Measurements from ENCODE around the gene ITPR2. TPM values are rescaled to one million over a fixed set of nuclear protein-coding genes. Genes with fewer than 3 reads are reported as not detected.

ITPR2 gene
- total RNA-seq, 4 donors from 2014 or later: 32.6 to 49.8 (median 39.9) TPM

DNA sequence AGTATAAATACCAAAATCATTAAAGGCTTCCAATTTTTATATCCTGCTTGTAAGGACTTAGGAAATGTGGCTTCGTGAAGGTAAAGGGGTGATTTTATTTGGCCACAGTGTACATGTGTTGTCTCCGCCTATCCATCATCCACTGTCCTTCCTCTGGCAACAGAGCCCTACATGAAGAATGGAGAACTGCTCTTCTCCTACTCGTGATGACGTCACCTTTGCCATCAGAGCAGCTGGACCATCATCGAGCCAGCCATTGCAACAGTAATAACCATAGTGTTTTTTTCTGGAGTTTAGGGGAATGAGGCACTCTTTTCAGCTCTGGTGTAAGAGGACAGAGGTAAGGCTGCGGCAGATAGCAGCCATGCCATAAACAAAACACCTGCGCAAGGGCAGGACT, 19.2 kb downstream of the ITPR2 start:
- 81 to 86% methylated on average over 7 of the region's 7 CpGs for WGBS, 2 donors
- Histone ChIP-seq H3K36me3 (no peaks in the 10 kb centered on the region), H3K9me3 (no peaks in the 10 kb centered on the region), H3K27ac (no peak overlapping the region), H3K27me3 (no peaks in the 10 kb centered on the region), H3K4me3 (no peak overlapping the region), H3K4me1 (peaks cover 0 to 13% (median 10%) of the 10 kb centered on the region in 4 donors)
- TF ChIP-seq POLR2A (IDR thresholded peaks at IDR 0.05): no peak
- TF ChIP-seq, protein P1, sequence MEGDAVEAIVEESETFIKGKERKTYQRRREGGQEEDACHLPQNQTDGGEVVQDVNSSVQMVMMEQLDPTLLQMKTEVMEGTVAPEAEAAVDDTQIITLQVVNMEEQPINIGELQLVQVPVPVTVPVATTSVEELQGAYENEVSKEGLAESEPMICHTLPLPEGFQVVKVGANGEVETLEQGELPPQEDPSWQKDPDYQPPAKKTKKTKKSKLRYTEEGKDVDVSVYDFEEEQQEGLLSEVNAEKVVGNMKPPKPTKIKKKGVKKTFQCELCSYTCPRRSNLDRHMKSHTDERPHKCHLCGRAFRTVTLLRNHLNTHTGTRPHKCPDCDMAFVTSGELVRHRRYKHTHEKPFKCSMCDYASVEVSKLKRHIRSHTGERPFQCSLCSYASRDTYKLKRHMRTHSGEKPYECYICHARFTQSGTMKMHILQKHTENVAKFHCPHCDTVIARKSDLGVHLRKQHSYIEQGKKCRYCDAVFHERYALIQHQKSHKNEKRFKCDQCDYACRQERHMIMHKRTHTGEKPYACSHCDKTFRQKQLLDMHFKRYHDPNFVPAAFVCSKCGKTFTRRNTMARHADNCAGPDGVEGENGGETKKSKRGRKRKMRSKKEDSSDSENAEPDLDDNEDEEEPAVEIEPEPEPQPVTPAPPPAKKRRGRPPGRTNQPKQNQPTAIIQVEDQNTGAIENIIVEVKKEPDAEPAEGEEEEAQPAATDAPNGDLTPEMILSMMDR (IDR thresholded peaks at IDR 0.05): no peak
- no peak for TF ChIP-seq EP300 (IDR thresholded peaks at IDR 0.05)
- no peak for DNase-seq (ENCODE audit: low spot score in 2 of 2)

DNA sequence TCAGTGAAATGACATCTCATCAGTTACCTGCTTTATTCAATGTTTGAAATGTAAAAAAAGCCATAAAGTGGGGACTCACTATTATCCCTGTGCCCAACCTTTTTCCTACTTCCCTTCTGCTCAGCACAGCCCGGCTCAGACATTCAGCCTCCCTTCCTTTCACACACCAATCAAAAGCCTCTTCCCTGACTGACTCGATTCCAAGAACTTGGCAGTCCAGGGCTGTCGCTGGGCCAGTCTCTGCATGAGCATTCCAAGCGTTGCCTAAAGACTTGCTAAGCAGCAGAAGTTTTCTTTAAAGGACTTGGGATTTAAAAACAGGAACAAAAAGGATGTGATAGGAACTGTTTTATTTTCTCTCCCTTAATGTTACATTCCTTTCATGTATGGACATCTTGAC, 22.7 kb downstream of the ITPR2 start:
- Histone ChIP-seq H3K4me3 (no peak overlapping the region), H3K36me3 (no peaks in the 10 kb centered on the region), H3K27me3 (no peaks in the 10 kb centered on the region), H3K27ac (peak overlapping the region in 3 of 4 donors; percentile 24 to 83 (median 64)), H3K9me3 (no peaks in the 10 kb centered on the region), H3K4me1 (peaks cover 0 to 13% (median 9%) of the 10 kb centered on the region in 4 donors)
- peak in 1 of 2 donors; percentile 17 for DNase-seq (ENCODE audit: low spot score in 2 of 2)
- WGBS, 2 donors: 16 to 22% methylated on average over 4 of the region's 4 CpGs
- TF ChIP-seq EP300 (IDR thresholded peaks at IDR 0.05): no peak
- TF ChIP-seq POLR2A (IDR thresholded peaks at IDR 0.05): no peak
- TF ChIP-seq, protein P1 (IDR thresholded peaks at IDR 0.05): no peak

DNA sequence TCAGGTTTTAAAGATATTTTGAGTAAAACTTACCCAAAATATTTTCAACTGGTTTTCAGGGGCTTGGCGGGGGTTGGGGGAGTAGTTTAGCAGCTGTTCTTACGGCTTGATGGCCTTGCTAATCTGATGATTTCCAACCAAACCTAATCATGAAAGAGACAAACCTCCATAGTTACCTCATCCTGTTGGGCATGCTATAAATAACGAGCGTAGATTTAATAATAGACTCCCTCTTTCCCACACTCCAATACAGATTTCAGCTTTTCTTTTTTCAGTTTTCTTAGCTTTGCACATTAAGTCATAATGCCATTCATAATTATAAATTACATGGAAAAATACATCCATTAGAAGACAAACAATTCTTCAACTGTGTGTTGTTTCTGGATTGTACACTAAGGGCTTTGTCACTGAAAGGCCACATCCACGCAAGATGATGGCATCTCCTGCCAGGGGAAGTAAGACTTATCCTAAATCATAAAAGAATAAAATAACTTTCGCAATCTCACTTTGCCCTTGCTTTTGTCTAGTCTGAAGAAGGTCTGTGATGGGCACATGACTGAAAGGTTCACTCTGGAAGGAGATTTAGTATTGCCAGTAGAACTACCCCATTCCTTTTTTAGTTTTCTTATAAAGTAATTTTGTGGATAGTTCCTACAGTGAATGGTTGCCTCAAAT, 23.2 kb downstream of the ITPR2 start:
- H3K36me3 ChIP-seq: no peaks in the 10 kb centered on the region
- TF ChIP-seq, protein P1 (IDR thresholded peaks at IDR 0.05): no peak
- TF ChIP-seq POLR2A (IDR thresholded peaks at IDR 0.05) (no peak), EP300 (IDR thresholded peaks at IDR 0.05) (no peak)
- no peaks in the 10 kb centered on the region for H3K27me3 ChIP-seq
- H3K27ac ChIP-seq: peak overlapping the region in 2 of 4 donors; percentile 64 to 83
- no peaks in the 10 kb centered on the region for H3K9me3 ChIP-seq
- no peak overlapping the region for H3K4me3 ChIP-seq
- H3K4me1 ChIP-seq: peaks cover 0 to 13% (median 9%) of the 10 kb centered on the region in 4 donors
- DNase-seq (ENCODE audit: low spot score in 2 of 2): no peak
- 64% methylated on average over 6 of the region's 6 CpGs for WGBS, 2 donors

DNA sequence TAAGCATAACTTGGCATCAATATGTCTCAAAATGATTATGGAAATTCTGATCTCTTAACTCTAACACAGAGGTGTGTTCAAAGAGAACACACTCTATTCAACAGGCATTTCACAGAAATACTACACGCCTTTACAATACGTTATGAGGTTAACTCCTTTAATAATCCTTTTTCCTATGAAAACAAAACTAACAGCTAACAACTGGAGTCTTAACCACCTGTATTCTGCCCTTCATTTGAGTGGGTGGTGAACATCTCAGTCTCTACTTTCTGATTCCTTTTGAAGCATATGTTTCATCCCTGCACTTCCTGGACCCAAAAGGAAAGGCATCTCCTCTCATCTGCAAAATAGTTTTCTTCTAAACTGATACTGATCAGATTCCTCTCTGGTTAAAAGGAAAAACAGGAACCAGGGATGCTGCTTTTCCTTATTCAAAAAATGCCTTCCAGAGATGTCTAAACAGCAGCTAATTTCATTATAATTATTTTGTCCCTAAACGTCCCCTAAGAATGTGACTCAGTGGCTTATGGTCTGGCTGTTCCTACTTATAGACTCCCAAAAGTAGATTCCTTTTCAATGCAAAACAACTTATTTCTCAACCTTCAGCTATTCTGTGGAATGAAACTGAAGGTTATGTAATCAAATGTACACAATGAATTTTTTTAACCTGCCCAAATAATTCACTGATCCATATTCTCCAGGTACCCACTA, 24.1 kb downstream of the ITPR2 start:
- H3K27me3 ChIP-seq: no peaks in the 10 kb centered on the region
- no peak for DNase-seq (ENCODE audit: low spot score in 2 of 2)
- TF ChIP-seq POLR2A (IDR thresholded peaks at IDR 0.05) (no peak), EP300 (IDR thresholded peaks at IDR 0.05) (no peak)
- TF ChIP-seq, protein P1 (IDR thresholded peaks at IDR 0.05): no peak
- H3K4me1 ChIP-seq: peaks cover 0 to 13% (median 9%) of the 10 kb centered on the region in 4 donors
- H3K36me3 ChIP-seq: no peaks in the 10 kb centered on the region
- H3K4me3 ChIP-seq: no peak overlapping the region
- 75% methylated on average over 3 of the region's 3 CpGs for WGBS, 2 donors
- H3K27ac ChIP-seq: peak overlapping the region in 2 of 4 donors; percentile 64 to 83
- no peaks in the 10 kb centered on the region for H3K9me3 ChIP-seq

DNA sequence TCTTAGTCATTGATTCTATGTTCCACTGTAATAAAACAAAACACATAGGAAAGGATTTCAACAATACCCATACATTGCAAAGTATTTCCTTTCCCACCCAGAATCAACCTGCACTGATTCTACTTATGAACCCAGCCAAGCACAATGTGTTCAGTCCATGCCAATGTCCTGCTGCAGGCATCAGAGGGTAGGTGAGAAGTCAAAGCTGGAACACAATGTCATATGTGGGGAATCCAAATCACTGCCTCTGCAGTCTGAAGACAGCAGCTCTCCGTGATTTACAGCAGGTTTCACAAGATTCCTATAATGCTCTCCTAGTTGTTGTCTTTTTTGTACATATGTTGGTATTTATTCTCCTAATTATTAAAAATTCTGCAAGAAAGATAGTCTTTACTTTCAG, 25.7 kb downstream of the ITPR2 start:
- Histone ChIP-seq H3K9me3 (no peaks in the 10 kb centered on the region), H3K27me3 (no peaks in the 10 kb centered on the region), H3K4me3 (no peak overlapping the region), H3K36me3 (no peaks in the 10 kb centered on the region), H3K27ac (no peak overlapping the region), H3K4me1 (peaks cover 0 to 13% (median 9%) of the 10 kb centered on the region in 4 donors)
- TF ChIP-seq EP300 (IDR thresholded peaks at IDR 0.05): no peak
- no peak for TF ChIP-seq POLR2A (IDR thresholded peaks at IDR 0.05)
- TF ChIP-seq, protein P1 (IDR thresholded peaks at IDR 0.05): no peak
- DNase-seq (ENCODE audit: low spot score in 2 of 2): no peak
- 94 to 100% methylated on average over 1 of the region's 1 CpG for WGBS, 2 donors

All from tibial nerve (tissue), 4 donors.